IMR-90 (cell line): ENCODE results near the gene ADCY4. TPM values are rescaled to one million over a fixed set of nuclear protein-coding genes. Genes with fewer than 3 reads are reported as not detected.

Experiments used
- ATAC-seq: fragments of 200-7000 bp; cut with Tn5 transposase; 2 replicates; pipeline ENCODE4 v1.9.1; 2020; ENCODE audit warnings: low read depth, mild to moderate bottlenecking, moderate library complexity
- BruUV-seq: library from RNA; stranded (reverse); fragments of 400-500 nt; replicated peaks from 2 replicates; lab custom pipeline; 2021; lab: Mats Ljungman, UMichigan
- CTCF ChIA-PET: fragments of 300-600 bp; formaldehyde crosslinking; extraction: SDS; loops from one replicate; lab custom pipeline; 2021; ENCODE audit warnings: antibody characterized with exemption; lab: Yijun Ruan, JAX
- POLR2A ChIA-PET: fragments of 300-600 bp; sonication (Branson Sonifier 250); formaldehyde crosslinking; loops from one replicate; lab custom pipeline; 2022; ENCODE audit warnings: antibody characterized with exemption; ENCODE audit not compliant: unreplicated experiment; lab: Charles Lee
- DNase-seq: peaks from one replicate; pipeline ENCODE4 v3.0.0; 2013
- H2AFZ ChIP-seq: replicated peaks from 2 replicates; pipeline ENCODE3; 2013; ENCODE audit warnings: low read length, mild to moderate bottlenecking; ENCODE audit not compliant: poor library complexity
- H2AK5ac ChIP-seq: 2 replicates; pipeline ENCODE4 v1.6.1; 2013; ENCODE audit warnings: low read depth, low read length, inconsistent platforms
- H2AK9ac ChIP-seq: replicated peaks from 2 replicates; pipeline ENCODE3; 2013; ENCODE audit warnings: mild to moderate bottlenecking, low read depth, low read length, moderate library complexity; ENCODE audit not compliant: poor library complexity
- H2BK120ac ChIP-seq: 2 replicates; pipeline ENCODE4 v1.6.1; 2013; ENCODE audit warnings: low read depth, low read length, inconsistent platforms
- H2BK15ac ChIP-seq: 3 replicates; pipeline ENCODE4 v1.6.1; 2013; ENCODE audit warnings: low read depth, low read length, inconsistent platforms
- H2BK20ac ChIP-seq: 2 replicates; pipeline ENCODE4 v1.6.1; 2013; ENCODE audit warnings: low read depth, mild to moderate bottlenecking, inconsistent platforms, low read length, moderate library complexity
- H2BK5ac ChIP-seq: 2 replicates; pipeline ENCODE4 v1.6.1; 2013; ENCODE audit warnings: mild to moderate bottlenecking, low read depth, low read length, inconsistent platforms; ENCODE audit not compliant: poor library complexity, severe bottlenecking
- H3K14ac ChIP-seq: replicated peaks from 2 replicates; pipeline ENCODE4 v1.6.1; 2013; ENCODE audit warnings: low read depth, low read length, inconsistent platforms
- H3K18ac ChIP-seq: 2 replicates; pipeline ENCODE4 v1.6.1; 2013; ENCODE audit warnings: low read depth, low read length, control low read depth
- H3K23ac ChIP-seq: 2 replicates; pipeline ENCODE4 v1.6.1; 2013; ENCODE audit warnings: low read depth, low read length, inconsistent platforms
- H3K27ac ChIP-seq: 2 replicates; pipeline ENCODE4 v1.5.1; 2013; ENCODE audit warnings: mild to moderate bottlenecking, control low read depth, low read length; ENCODE audit not compliant: insufficient read depth
- H3K27me3 ChIP-seq: 2 replicates; pipeline ENCODE4 v1.6.1; 2013; ENCODE audit warnings: low read length; ENCODE audit not compliant: control insufficient read depth, insufficient read depth
- H3K36me3 ChIP-seq: 2 replicates; pipeline ENCODE4 v1.6.1; 2013; ENCODE audit warnings: low read length, mixed read lengths; ENCODE audit not compliant: control insufficient read depth, insufficient read depth
- H3K4ac ChIP-seq: 2 replicates; pipeline ENCODE4 v1.6.1; 2013; ENCODE audit warnings: low read depth, low read length, inconsistent platforms
- H3K4me1 ChIP-seq: 2 replicates; pipeline ENCODE4 v1.6.1; 2013; ENCODE audit warnings: low read length, mixed read lengths; ENCODE audit not compliant: control insufficient read depth, insufficient read depth
- H3K4me2 ChIP-seq: 2 replicates; pipeline ENCODE4 v1.6.1; 2013; ENCODE audit warnings: low read depth, mild to moderate bottlenecking, control low read depth, low read length, moderate library complexity
- H3K4me3 ChIP-seq: 2 replicates; pipeline ENCODE4 v1.5.1; 2013; ENCODE audit warnings: low read depth, mild to moderate bottlenecking, control low read depth, low read length, moderate library complexity; ENCODE audit not compliant: insufficient read depth
- H3K56ac ChIP-seq: 2 replicates; pipeline ENCODE4 v1.6.1; 2013; ENCODE audit warnings: low read length, inconsistent platforms; ENCODE audit not compliant: insufficient read depth; ENCODE audit errors: extremely low read depth
- H3K79me1 ChIP-seq, 2 experiments: 2 replicates each; pipeline ENCODE4 v1.6.1; 2013; ENCODE audit warnings: low read length in 2 of 2, inconsistent platforms in 1 of 2, low read depth in 1 of 2
- H3K9ac ChIP-seq: 2 replicates; pipeline ENCODE4 v1.6.1; 2013; ENCODE audit warnings: low read depth, low read length, control low read depth
- H3K9me1 ChIP-seq: 2 replicates; pipeline ENCODE4 v1.6.1; 2013; ENCODE audit warnings: low read length, inconsistent platforms; ENCODE audit not compliant: insufficient read depth
- H3K9me3 ChIP-seq: 2 replicates; pipeline ENCODE4 v1.6.1; 2013; ENCODE audit warnings: low read length; ENCODE audit not compliant: control insufficient read depth, insufficient read depth
- H4K20me1 ChIP-seq: 2 replicates; pipeline ENCODE4 v1.6.1; 2013; ENCODE audit warnings: low read length, inconsistent platforms; ENCODE audit not compliant: insufficient read depth
- H4K5ac ChIP-seq: 2 replicates; pipeline ENCODE4 v1.6.1; 2013; ENCODE audit warnings: mild to moderate bottlenecking, low read depth, low read length, control low read depth
- H4K8ac ChIP-seq, 2 experiments: 2 replicates each; pipeline ENCODE4 v1.6.1; 2013; ENCODE audit warnings: low read depth in 2 of 2, low read length in 2 of 2, control low read depth in 1 of 2, inconsistent platforms in 1 of 2
- H4K91ac ChIP-seq: 2 replicates; pipeline ENCODE4 v1.6.1; 2013; ENCODE audit warnings: low read depth, low read length, inconsistent platforms; ENCODE audit not compliant: insufficient read depth
- BHLHE40 ChIP-seq: fragments of 150-350 bp; IDR thresholded peaks from 2 replicates; pipeline ENCODE4 v1.6.1; 2016; ENCODE audit warnings: mild to moderate bottlenecking, low read depth, low read length
- CHD1 ChIP-seq: IDR thresholded peaks from 2 replicates; pipeline ENCODE4 v1.6.1; 2012; ENCODE audit warnings: low read depth, low read length, improper control_type of control experiment
- MAZ ChIP-seq: IDR thresholded peaks from 2 replicates; pipeline ENCODE4 v1.6.1; 2012; ENCODE audit warnings: low read depth, mild to moderate bottlenecking, low read length, improper control_type of control experiment, moderate library complexity, borderline replicate concordance
- MXI1 ChIP-seq: IDR thresholded peaks from 2 replicates; pipeline ENCODE4 v1.6.1; 2012; ENCODE audit warnings: low read depth, mild to moderate bottlenecking, low read length, moderate library complexity, borderline replicate concordance
- NFE2L2 ChIP-seq: fragments of 150-350 bp; IDR thresholded peaks from 2 replicates; pipeline ENCODE4 v1.6.1; 2016; ENCODE audit warnings: low read depth, mild to moderate bottlenecking, low read length
- POLR2A ChIP-seq: IDR thresholded peaks from 2 replicates; pipeline ENCODE4 v1.6.1; 2012; ENCODE audit warnings: mild to moderate bottlenecking, low read depth, low read length
- RAD21 ChIP-seq: IDR thresholded peaks from 2 replicates; pipeline ENCODE4 v1.6.1; 2012; ENCODE audit warnings: low read length, improper control_type of control experiment
- RFX5 ChIP-seq: IDR thresholded peaks from 2 replicates; pipeline ENCODE4 v1.8.0; 2012; ENCODE audit warnings: low read depth, mild to moderate bottlenecking, low read length, moderate library complexity
- SMC3 ChIP-seq: fragments of 150-350 bp; IDR thresholded peaks from 2 replicates; pipeline ENCODE4 v1.6.1; 2016; ENCODE audit warnings: low read depth, mild to moderate bottlenecking, antibody characterized with exemption, low read length, moderate library complexity
- WGBS, 2 experiments: methylation state at CpG; one replicate each; pipeline versions ENCODE4 v1.1.5 to v1.1.7; 2013; ENCODE audit warnings: missing lambda C conversion rate in 2 of 2; ENCODE audit not compliant: insufficient read length in 1 of 2; ENCODE audit errors: extremely low coverage in 2 of 2; 5-methylcytosine and 5-hydroxymethylcytosine counted together
- dilution Hi-C: fragments of 300-500 bp; cut with HindIII; formaldehyde crosslinking; loops from one replicate; pipeline ENCODE4 v1.14.3; 2018; ENCODE audit warnings: low sequenced_read_pairs; ENCODE audit not compliant: unreplicated experiment
- in situ Hi-C: fragments of 300-500 bp; cut with MboI; formaldehyde crosslinking; loops from 3 replicates; pipeline ENCODE4 v1.14.3; 2019; ENCODE audit warnings: low sequenced_read_pairs, inconsistent platforms, mixed read lengths
- intact Hi-C: fragments of 100-400 bp; cut with micrococcal nuclease; formaldehyde crosslinking; loops from 2 replicates; pipeline ENCODE4 v1.10.0; 2022
- polyA plus RNA-seq, 3 experiments: library from polyadenylated mRNA; depleted of rRNA; stranded (reverse); fragments of >200 nt; gene quantifications; 2 replicates each; pipeline ENCODE4 v1.2.3, GENCODE V29; 2012; ENCODE audit warnings: low replicate concordance in 1 of 3
- total RNA-seq: library from RNA; depleted of rRNA; stranded (reverse); fragments of >200 nt; gene quantifications from 2 replicates; pipeline ENCODE4 v1.2.3, GENCODE V29; 2012
- TF ChIP-seq, protein P1 (sequence below): fragments of 150-350 bp; IDR thresholded peaks from 2 replicates; pipeline ENCODE4 v1.6.1; 2017; ENCODE audit warnings: mild to moderate bottlenecking, antibody characterized with exemption, low read length, low read depth

The ADCY4 gene
- total and polyA plus RNA-seq, 2 of the 4 experiments (the other 2 are of a cell fraction), result not detected

DNA sequence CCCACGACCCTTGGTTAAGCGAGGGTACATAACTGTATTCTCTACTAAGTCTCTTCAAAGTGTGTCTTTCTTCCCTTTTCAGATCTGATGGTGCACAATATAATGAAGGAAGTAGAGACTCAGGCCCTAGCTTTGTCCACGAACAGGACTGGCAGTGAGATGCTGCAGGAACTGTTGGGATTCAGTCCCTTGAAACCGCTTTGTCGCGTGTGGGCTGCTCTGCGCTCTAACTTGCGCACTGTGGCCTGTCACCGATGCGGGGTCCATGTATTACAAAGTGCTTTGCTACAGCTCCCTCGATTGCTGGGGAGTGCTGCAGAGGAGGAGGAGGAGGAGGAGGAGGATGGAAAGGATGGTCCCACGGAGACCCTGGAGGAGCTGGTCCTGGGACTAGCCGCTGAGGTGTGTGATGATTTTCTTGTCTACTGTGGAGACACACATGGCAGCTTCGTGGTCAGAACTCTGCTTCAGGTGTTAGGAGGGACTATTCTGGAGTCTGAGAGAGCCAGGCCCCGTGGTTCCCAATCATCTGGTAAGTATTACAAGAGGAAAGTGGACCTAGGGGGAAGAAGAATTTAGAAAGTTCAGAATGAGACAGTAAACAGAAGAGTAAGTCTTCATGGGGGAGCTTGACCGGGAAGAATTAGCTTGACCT is 34.4 kb downstream of the ADCY4 start:
- Histone ChIP-seq H2BK20ac (no peak overlapping the region), H2AK9ac (peak overlapping the region; percentile 90), H3K4ac (0 out of 2 replicates have a peak overlapping the region, but pooled peaks have one; percentile 40), H3K18ac (no peak overlapping the region), H3K23ac (peak overlapping the region; percentile 89; the same call in 1 of the 2 replicates), H3K4me3 (peak overlapping the region; percentile 63), H4K5ac (no peak overlapping the region), H2AFZ (peak overlapping the region; percentile 98), H3K27me3 (no peaks in the 10 kb centered on the region), H2BK120ac (no peak overlapping the region), H3K4me2 (peak overlapping the region; percentile 94), H4K8ac (peak overlapping the region; percentile 73 to 91; a peak in 3 of 4 replicates), H3K4me1 (peaks cover 9% of the 10 kb centered on the region), H3K9me1 (no peaks in the 10 kb centered on the region), H2AK5ac (peak overlapping the region; percentile 20; the same call in 1 of the 2 replicates), H3K79me1 (peaks cover 24 to 56% of the 10 kb centered on the region in 2 experiments), H3K56ac (peak overlapping the region; percentile 63), H3K9ac (peak overlapping the region; percentile 86), H2BK5ac (no peak overlapping the region), H4K20me1 (no peaks in the 10 kb centered on the region), H3K27ac (peak overlapping the region; percentile 36), H3K36me3 (peaks cover 38% of the 10 kb centered on the region), H2BK15ac (no peak overlapping the region), H3K9me3 (no peaks in the 10 kb centered on the region), H4K91ac (no peak overlapping the region), H3K14ac (peak overlapping the region; percentile 66)
- intact Hi-C loops, result no loop called here
- in situ Hi-C loops, result no loop called here
- 75% methylated on average over 4 of the region's 16 CpGs; no CpG with 5 or more reads in 1 of the 2 experiments for WGBS, 2 experiments
- ChIA-PET CTCF (interaction anchor here (0.9 to 2.0 kb wide), 3 partner anchors 8 to 131 kb away, joined by 3 to 7 read pairs (median 6); partner anchors contain the start of gene CIDEB), POLR2A (no interaction called here)
- ATAC-seq (no peak), DNase-seq (no peak)
- dilution Hi-C loops, result no loop called here
- TF ChIP-seq MAZ (no peak), RAD21 (no peak), BHLHE40 (no peak), RFX5 (no peak), SMC3 (no peak), CHD1 (no peak), MXI1 (no peak), NFE2L2 (no peak), POLR2A (no peak)
- TF ChIP-seq, protein P1, sequence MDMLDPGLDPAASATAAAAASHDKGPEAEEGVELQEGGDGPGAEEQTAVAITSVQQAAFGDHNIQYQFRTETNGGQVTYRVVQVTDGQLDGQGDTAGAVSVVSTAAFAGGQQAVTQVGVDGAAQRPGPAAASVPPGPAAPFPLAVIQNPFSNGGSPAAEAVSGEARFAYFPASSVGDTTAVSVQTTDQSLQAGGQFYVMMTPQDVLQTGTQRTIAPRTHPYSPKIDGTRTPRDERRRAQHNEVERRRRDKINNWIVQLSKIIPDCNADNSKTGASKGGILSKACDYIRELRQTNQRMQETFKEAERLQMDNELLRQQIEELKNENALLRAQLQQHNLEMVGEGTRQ, result no peak
- BruUV-seq, result no TSS peak
